Stimulated activated CD8-positive, alpha-beta memory T cell treated with anti-CD3 and anti-CD28 coated beads, Interleukin-12 subunit alpha, Interleukin-12 subunit beta, amount 100 ng/mL, for 4 hours (primary cell): ENCODE data around the gene AGPS.
"Not testable (repeated sequence)": the region's sequence is repeated elsewhere in the genome, so short reads cannot be mapped to it uniquely, and the experiment has no call there.

Experiments used
- DNase-seq: peaks from one replicate; pipeline ENCODE4 v3.0.0-alpha.2; 2020; ENCODE audit warnings: low read depth

The AGPS gene

DNA sequence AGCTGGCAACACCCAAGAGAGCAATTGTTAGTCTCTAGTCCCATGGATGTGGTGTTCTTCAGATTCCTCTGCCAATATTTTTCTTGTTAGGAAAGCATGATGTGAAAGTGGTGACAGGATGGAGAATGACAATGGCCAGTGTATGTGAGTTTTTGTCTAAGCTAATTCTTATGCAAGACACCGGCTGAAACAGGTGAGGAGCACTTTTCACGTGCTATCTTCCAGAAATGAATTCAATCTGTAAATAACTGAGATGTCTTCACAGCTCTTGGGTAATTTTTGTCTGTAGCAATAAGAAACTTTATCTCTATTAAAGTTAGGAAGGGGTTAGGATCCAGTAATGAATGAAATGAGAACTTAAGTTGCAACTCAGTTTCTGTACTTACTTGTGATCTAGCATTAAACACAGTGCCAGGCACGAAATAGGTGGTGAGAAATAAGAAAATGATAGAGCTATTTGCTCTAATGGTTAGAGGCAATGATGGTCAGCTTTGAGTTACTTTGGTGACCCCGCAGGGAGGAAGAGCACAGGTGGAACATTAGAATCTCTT lies 676 bp upstream of the AGPS start:
- DNase-seq, result no peak

DNA sequence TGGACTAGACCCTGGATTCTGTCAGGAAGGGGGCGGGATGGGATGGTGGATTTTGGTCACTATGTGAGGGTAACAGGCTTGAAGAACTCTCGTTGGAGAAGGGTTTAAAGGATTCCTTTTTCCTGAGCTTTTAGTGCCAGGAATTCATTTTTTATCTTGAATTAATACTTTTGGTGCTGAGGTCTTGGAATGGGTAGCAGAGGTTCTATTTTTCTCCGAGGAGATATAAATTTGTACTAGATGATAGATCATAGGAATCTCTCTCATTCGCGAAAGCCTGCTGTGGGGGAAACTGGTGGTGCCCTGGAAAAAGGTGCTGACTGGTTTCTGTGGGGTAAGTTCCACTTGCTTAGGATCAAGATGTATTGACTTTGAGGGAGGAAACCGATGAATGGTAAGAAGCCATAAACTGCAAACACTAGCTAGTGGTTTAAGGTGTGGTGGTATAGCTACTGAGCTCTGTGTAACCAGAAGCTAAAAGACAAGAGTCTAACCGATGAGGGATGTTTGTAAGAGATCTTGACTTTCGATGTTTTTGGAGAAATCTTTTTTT lies 706 bp downstream of the AGPS start:
- no peak for DNase-seq

DNA sequence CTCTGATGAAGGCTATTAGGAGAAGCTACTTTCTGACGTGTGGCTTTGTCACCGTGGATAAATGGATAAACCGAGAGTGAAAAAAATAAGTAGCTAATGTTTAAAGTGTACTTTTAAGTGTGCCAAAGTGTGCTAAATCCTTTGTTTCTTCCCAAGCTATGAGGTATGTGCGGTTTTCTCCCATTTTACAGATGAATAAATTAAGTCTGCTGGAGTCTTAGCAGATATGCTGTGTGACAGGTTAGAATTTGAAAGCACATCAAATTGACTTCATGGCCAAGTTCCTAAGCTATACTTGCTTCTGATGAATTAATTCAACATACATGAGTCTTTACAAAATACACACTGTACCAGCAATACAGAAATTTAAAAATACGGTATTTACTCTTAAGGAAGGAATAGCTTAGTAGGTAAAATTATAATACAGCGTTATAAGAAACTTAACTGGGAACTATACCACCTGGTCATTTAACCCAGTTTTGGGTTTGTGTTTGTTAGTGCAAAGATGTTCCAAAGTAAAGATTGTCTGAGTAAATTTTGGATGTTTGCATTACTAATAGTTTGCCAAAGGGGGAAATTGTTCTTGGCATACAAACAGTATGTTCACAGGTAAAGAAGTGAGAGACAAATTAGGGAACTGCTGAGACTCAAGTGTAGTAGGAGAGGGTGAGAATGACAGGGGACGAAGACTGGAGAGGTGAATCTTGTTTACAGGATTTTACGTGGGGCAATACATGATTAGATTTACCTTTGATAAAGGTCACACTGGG lies 1.4 kb downstream of the AGPS start:
- DNase-seq, result no peak

DNA sequence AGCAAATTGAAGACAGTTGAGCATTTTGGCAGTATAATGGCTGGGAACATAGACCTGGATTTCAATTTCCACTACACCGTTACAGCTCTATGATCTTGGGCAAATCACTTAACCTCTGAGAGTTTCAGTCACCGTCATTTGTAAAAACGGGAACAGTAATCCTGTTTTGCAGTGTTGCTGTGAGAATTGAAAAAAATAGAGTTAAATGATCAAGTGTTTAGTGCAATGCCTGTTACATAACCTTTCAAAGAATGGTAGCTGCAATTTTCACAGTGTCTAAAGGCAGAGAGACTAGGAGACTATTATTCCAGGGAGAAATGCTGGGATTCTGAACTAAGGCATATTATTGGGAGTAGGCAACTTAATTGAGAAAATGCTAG lies 2.0 kb downstream of the AGPS start:
- DNase-seq, result no peak

DNA sequence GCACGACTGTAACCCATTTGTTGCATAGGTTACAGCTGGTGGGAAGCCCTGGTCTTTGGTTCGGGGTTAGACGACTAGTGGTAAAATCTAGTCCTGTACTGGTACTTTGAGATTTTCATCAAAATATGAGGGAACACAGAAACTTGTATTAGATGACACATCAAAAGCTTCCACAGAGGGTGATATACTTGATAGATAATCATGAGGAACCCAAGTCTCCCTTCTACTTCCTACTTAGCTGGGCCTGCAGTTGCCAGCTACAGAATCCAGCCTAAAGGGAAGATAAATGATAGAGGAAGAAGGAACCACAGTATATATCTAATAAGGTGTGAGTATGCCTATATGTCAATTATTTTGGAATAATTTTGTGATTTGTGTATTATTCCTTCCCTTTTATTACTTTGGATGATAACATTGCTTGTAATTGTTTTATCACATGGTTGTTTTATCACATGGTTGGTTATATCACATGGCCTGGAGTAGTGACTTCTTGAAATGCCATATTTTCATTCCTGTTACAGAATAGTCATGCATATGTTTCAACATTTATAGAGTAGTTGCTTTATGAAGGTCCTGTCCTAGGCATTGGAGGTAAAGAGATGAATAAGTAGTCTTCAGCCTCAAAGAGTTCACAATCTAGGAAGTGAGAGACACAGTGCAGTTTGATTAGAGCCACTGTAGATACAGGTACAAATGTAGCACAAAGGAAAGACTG lies 2.9 kb downstream of the AGPS start:
- no peak for DNase-seq

DNA sequence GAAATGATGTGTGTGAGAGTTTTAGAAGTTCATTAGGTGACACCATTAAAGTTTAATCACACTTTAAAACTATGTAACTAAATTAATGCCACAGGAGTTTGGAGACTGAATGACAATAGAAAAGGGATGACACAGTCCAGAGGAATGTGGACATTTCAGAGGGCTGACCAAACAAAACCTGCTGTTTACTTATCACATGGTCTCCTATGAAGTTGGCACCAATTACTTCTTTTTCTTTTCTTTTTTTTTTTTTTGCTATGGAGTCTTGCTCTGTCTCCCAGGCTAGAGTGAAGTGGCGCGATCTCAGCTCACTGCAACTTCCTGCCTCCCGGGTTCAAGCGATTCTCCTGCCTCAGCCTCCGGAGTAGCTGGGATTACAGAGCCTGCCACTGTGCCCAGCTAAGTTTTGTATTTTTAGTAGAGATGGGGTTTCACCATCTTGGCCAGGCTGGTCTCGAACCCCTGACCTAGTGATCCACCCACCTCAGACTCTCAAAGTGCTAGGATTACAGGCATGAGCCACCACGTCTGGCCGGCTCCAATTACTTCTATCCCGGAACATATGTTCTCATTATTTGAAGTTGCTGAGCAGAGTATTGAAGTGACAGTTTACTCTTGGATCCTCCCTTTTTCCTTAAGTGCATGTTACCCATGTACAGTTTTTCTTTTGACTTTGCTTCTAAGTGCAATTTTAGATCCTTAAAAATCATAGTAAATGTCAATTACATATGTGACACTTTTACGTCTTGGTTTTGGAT lies 4.3 kb downstream of the AGPS start:
- no peak for DNase-seq

DNA sequence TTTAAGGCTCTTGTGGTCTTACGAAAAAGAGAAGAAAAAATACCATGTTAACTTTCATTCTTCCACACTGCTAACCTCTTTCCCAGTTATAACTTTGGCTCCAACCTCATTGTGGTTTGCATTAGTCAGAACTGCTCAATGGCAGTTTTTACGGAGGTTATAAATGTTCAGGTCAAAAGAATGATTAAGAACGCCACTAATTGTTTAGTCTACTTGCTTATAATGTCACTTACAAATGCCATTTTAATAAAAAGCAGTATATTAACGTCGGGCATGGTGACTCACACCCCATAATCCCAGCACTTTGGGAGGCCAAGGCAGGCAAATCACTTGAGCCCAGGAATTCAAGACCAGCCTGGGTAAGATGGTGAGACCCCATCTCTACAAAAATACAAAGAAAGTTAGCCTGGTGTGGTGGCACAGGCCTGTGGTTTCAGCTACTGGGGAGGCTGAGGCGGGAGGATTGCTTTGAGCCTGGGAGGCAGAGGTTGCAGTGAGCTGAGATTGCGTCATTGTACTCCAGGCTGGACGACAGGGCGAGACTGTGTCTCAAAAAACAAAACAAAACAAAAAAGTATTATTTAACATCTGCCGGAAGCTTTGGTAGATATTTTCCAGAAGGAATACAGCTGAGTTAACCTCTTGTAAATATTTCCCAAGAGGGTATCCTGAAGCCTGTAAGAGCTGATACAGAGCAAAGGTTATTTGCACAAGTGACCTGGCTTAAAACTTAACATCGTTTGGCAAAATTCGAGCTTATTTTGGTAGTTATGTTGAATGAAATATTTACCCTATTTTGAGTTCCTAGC lies 5.1 kb downstream of the AGPS start:
- DNase-seq, result no peak

DNA sequence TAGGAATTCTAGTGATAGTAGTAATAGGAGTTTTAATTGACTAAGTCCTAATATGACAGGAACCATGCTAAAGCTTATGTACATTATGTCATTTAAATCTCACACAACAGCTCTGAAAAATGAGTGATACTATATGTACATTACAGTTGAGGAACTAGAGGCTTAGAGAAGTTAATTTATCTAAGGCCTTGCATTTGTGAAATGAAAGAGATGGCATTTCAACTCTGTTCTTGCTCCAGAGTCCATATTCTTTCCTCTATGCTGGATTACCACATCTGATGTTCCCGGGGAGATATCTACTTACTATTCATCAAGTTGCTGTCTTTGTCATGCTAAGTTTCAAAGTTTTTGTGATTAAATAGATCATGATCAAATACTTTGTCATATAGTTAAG lies 5.7 kb downstream of the AGPS start:
- no peak for DNase-seq

DNA sequence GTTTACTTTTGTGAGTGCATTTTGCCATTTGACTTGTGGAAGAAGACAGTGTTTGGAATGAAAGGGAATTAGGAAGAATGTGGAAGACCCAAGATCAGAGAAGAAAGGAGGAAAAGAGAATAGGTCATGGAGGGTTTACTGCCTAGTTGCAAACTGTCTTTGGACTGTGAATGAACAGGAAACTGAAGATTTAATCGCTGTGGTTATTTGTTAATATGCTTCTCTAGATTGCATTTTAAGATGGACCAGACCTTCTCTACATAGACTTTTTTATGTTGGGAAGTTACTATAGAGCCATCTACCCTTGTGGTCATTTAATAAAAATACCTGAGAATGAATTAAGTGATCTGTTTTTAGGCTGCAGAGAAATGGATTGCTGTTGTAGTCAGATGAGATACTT lies 6.2 kb downstream of the AGPS start:
- DNase-seq, result no peak

DNA sequence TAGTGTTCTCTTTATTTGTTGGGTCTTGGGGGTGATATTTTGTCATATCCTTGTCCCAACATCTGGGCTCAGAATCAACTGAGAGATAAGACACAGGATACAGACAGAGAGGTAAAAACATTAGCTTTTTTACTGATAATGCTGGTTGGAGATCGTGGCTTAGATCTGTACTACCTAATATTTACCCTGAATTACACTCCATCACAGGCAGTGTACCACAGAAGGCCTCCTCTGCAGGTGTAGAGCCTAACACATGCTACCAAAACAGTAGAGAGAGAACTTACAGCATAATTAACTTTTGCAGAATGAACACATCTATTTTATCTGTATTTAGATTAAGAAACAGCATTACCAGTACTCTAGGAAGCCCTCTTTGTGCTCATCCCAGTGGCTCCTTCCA lies 6.8 kb downstream of the AGPS start:
- DNase-seq, result no peak

DNA sequence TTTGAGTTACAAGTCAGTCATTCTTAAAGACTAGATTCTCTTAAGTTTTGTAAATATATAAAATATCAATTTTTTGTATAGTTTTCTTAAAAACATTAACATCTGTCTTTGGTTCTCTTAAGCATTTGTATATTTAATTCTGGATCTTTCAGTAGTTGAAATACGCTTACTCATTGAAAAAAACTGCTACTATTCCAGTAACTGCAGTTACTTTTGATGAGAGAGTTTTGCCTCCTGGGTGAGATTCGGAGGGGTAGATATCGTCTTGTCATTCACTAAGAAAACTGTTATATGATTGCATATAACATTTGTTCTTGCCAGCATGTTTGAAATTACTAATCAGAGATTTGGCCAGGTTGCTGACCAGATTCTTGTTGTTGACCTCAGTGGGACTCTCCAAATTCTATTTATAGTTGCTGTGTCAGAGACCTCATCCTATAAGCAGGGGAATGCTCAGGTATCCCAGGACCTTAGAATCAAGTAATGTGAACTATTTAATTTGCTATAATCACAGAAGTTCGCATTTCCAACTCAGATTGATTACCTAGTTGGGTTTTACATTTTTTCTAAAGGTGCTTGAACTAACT lies 7.9 kb downstream of the AGPS start:
- no peak for DNase-seq

DNA sequence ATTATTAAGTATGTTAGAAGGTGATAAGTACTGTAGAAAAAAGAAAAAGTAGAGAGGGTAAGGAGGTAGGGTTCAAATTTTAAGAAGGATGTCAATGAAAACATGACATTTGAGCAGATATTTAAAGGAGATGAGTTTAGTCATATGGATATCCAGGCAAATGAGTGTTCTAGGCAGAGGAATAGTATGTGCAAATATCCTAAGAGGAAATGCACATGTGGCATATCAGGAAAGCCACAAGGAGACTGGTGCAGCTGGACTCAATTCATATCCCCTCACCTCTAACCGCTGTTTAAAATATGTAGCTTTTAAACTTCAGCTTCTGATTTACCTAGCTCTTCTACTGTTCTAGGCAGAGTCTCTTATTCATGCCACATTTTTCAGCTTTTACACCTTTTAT lies 9.5 kb downstream of the AGPS start:
- DNase-seq, result no peak

DNA sequence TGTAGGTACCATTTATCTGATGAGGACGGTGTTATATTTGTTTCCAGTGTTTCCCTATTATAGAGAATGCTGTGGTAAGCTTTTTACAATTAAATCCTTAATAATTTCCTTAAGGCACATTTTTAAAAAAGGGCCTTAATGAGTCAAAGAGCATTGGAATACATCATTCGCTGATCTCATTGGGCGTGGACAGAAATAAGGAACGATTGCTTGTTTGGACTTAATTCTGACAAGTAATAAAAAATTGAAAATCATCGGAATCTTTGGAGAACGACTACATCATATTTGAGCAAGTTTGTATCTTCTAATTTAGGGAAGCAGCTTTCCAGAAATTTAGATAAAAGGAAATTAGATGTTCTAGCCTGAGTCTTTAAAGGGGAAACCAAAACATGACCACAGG lies 11.3 kb downstream of the AGPS start:
- DNase-seq, result no peak

DNA sequence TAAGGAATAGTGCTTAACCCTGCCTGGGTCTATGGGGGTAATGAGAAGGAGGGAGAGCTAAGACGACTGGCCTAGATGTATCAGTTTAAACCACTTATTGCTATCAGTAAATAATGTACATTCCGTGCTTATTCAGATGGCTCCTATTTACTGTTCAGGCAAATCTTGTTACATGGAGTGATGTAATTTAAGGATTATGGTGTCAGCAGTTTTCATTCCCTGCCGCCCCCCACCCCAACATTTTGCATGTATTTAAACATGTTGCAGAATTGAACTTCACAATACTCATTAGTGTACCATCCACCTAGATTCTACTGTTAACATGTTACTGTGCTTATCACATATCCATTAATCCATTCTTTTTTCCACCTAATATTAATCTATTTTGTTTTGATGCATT lies 11.7 kb downstream of the AGPS start:
- no peak for DNase-seq

DNA sequence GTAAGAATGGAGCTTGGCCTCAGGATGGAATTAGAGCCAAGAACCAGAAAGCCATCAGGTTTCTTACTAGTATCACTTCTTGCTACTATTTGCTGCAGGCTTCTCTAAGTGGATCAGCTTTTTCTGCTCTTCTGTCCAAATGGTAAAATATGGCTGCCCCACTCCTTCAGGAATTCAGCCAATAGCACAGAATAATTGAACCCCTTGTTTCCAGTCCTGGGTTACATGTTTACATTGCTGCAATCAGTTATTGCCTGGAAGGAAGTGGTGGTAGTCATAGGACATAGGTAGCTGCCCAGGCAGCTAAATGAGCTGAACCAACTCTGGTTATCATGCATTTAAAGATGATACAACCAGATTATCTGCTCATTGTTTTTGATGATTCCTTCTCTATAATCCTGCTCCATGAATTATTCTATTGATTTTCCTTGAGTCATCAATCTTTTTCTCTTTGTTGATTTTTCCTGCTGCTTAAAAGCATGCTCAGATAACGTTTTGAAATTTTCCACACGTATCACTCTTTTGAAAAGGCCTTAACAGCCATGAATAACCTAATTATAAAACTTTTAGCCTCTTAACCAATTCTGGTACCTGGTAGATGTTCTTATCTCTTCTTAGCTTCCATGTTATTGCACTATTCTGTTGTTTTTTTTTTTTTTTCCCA lies 12.6 kb downstream of the AGPS start:
- DNase-seq, result no peak

DNA sequence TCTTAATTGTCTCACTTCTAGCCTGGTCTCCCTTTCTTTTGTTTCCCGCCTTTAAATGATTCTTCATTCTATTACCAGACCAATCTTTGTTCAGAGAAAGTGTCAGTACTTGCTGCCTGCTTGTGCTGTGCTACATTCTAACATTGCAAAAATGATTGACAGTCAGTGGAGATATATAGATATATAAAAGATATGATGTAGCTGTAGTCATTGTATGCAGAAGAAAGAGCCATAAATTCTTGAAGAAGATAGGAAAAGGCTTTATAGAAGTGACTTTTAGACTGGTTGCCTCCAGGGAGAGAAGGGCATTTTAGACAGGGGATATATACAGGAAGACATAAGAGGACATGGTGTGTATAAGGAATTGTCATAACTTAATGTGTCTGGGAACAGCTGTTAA lies 13.6 kb downstream of the AGPS start:
- DNase-seq, result no peak

DNA sequence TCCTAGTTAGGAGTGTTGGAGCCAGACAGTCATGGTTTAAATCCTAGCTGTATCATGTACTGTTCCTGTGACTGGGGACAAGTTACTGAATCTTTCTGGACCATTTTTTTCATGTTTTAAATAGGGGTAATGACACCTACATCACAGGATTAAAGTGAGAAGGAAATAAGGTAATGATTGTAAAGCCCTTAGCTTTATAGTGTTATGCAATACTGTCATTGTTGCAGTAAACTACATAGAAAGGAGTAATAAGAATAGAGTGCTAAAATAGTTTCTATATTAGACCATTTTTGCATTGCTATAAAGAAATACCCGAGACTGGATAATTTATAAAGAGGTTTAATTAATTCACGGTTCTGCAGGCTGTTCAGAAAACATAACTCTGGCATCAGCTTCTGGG lies 14.5 kb downstream of the AGPS start:
- no peak for DNase-seq

DNA sequence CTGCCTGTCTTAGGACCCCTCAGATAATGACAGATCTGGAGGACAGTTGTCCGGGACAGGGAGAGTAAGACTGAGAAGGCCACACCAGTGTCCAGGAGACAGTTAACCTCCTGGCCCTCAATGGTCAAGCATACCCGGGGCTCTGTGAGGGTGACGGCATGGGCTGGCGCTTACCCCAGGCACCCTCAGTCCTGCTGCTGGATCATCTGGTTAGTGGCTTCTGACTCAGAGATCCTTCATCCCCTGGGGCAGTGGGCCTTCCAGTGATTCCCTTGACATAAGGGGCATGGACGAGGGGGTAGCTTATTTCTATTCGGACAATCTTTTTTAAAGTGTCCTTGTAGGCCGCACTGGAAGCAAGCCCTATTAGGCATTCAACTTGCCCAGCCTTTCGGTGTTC lies 18.1 kb downstream of the AGPS start:
- not testable (repeated sequence) for DNase-seq

DNA sequence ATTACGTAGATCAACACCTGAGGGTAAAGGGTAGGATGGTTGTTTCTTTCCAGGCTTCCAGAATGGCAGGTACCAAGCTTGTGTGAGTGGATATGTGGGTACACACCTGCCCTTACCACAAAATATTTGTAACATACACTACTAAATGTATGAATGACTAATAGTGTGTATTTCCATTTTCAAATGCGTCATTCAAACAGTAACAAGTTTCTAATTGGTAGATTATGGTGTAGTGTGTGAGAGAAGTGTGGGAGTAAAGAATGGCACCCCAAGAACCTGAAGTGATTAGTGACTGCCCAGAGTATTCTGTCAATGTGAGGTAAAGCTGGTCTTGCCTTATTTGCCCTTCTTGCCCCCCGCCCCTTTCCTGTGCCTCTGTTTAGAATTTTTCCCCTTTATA lies 21.1 kb downstream of the AGPS start:
- no peak for DNase-seq

DNA sequence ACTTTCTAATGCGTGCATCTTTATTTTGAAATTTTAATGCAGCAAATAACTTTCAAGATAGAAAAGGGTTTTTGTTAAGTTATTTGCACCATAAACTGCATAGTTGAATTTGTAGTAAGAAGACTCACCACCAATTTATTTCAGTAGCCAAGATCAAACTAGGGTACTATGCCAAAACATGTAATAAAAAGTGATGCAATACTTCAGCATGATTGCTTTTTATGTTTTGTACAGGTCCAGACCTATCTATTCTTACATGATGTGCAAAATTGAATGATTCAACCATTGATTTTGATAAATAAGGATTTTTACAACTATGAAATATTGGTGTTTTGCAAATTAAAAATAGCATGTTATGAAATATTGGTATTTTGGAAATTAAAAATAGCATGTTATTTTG lies 26.7 kb downstream of the AGPS start:
- DNase-seq, result no peak

DNA sequence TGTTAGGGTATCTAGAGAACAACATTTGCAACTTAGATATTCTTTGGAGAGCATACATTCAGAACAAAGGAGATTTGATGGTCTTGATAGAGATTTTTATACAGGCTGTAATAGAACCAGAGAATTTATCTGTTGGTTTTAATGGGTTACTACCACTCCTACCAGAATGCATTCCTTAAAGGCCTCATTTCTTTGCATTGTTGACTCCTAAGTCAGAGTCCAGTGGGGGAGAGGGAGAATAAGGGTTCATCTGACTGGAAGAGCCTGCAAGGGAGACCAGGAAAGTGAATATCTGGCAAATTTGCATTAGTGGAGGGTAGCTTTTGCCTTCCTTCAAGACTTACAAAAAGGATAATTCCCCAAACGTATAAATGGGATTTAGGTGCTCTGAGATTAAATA lies 29.7 kb downstream of the AGPS start:
- no peak for DNase-seq
